Amniotic stem cell (primary cell): ENCODE data around the gene YEATS4.

Source experiments
- DNase-seq: peaks from one replicate; lab custom pipeline; 2025; lab: John Stamatoyannopoulos, UW

YEATS4 gene

GRCh38 chr12:69342421-69342820 is 17.1 kb upstream of the YEATS4 start:
- DNase-seq = no peak

GRCh38 chr12:69343357-69343756 is 16.2 kb upstream of the YEATS4 start:
- DNase-seq = no peak

GRCh38 chr12:69343885-69344612 is 15.5 kb upstream of the YEATS4 start:
- DNase-seq = no peak

DNA sequence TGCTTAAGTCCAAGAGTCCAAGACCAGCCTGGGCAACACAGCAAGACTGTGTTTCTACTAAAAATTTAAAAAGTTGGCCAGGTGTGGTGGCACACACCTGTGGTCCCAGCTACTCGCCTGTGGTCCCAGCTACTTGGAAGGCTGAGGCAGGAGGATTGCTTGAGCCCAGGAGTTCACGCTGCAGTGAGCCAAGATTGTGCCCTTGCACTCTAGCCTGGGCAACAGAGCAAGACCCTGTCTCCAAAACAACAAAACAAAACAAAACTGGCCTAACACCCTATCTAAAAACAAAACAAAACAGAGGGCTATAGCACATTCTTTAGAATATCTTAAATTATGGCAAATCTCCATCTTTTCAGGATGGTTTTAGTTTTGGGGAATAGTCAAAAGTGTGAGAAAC is 14.5 kb upstream of the YEATS4 start:
- DNase-seq = no peak

GRCh38 chr12:69345742-69346141 is 13.8 kb upstream of the YEATS4 start:
- no peak for DNase-seq

- DNase-seq = no peak
These were observed 11.2 kb upstream of the YEATS4 start, which contains the start of gene LYZ for GRCh38 chr12:69348162-69348938. LYZ (plus strand) TSS chr12:69348381; CDS start chr12:69348409, 28 bp downstream.

DNA sequence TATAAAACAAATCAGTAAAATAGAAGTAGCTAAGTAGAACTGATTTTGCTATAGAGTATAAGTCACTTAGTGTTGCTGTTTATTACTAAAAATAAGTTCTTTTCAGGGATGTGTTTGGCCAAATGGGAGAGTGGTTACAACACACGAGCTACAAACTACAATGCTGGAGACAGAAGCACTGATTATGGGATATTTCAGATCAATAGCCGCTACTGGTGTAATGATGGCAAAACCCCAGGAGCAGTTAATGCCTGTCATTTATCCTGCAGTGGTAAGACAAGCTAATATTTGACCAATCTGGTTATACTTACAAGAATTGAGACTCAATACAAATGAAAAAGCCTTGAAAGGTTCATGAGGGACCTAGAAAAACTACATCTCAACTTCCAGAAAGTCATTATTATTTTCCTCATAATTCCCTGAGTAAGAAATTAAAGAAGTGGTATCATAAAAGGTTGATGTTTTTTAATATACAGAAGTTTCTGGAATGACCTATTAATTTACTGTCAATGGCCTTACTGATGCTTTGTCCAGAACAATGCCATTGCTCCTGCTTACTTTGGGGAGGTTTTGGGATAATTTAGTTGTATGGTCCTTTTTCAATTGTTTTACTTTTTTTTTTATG is 9.4 kb upstream of the YEATS4 start:
- DNase-seq = no peak

DNA sequence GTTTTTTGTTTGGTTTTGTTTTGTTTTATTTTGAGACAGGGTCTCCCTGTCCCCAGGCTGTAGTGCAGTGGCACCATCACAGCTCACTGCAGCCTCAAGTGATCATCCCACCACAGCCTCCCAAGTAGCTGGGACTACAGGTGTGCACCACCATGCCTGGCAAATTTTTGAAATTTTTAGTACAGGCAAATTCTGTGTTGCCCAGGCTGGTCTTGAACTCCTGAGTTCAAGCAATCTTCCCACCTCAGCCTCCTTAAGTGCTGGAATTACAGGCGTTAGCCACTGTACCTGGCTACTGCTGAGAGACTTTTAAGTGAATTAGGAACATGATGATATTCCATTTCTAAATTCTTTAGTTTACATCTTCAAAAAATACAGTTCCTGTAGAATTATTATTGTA is 8.8 kb upstream of the YEATS4 start:
- no peak for DNase-seq

DNA sequence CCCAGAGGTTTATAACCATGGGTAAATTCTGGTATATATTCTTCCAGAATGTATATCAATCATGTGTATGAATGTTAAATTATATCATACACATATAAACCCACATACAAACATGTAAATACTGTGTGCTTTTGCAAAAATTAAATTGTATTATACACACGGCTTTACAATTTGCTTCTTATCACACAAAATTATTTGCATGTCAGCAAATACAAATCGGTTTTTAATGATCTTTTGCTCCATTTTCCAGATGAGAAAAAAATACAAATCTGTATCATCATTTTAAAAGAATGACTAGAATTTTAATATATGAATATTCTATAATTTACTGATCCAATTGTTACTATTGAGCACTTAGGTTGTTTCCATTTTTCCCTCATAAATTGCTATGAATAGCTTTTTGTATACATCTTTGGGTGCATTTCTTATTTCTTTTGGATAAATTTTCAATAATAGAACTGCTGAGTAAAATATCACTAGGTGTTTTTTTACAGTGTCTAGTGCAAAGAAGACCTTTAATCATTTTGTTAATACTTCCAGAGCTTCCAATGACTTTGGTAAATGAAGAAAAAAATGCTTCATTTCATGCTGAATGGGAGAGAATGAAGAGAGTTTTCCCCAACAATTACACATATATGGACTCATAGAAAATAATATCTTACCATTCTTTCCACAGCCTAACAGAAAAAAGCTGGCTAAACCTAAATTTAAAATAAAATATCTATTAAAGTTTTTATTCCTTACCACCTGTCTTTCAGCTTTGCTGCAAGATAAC is 7.9 kb upstream of the YEATS4 start:
- no peak for DNase-seq

DNA sequence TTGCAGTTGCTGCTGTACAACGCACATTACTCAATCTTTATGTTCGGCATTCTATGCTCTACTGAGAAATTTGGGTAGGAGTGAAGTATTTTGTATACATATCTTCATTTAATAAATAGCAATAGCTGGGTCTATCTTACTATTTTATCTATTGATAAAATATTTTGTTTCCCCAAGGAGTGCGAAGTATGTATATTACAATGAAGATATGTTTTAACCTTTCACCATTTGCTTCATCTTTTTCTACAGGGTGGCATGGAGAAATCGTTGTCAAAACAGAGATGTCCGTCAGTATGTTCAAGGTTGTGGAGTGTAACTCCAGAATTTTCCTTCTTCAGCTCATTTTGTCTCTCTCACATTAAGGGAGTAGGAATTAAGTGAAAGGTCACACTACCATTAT is 6.6 kb upstream of the YEATS4 start:
- DNase-seq = no peak

DNA sequence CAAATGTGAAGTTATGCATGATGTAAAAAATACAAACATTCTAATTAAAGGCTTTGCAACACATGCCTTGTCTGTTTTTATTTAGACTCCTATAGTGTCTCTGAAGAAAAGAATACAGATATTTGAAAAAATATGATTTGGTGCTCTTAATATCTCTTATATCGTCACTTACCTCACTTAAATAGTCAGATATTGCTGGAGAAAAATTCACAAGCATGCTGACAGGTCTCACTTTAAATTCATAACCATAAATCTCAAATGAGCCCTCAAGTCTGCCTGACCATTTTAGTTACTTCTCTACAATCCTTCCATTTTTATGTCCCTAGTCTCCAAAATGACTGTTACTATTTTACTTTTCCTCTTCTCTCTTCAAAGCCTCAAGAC is 5.4 kb upstream of the YEATS4 start:
- no peak for DNase-seq

GRCh38 chr12:69354556-69355187 is 4.9 kb upstream of the YEATS4 start:
- DNase-seq = no peak

DNA sequence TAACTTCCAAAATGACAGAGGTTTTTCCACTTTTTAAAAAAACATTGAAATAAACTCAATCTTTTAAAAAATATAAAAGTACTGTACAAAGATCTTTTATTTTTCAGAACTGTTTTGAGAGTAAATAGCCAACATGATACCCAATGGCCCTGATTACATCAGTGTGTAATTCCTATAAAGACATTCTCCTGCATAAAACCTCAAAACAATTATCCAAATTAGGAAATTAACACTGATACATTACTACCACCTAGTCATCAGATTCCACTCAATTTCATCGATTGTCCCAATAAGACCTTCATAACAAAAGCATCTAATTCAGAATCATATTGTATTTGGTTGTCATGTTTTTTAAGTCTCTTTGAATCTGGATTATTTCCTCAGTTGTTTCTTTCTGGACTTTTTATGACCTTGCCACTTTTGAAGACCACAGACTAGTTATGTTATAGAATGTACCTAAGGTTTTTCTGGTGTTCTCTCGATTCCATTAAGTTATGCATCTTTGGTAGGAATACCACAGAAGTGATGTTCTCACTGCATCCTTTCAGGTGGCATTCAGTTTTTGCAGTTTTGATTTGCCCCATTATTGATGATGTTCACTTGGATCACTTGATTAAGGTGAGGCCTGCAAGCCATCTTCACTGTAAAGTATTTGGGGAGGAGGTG is 4.0 kb upstream of the YEATS4 start:
- DNase-seq = no peak

DNA sequence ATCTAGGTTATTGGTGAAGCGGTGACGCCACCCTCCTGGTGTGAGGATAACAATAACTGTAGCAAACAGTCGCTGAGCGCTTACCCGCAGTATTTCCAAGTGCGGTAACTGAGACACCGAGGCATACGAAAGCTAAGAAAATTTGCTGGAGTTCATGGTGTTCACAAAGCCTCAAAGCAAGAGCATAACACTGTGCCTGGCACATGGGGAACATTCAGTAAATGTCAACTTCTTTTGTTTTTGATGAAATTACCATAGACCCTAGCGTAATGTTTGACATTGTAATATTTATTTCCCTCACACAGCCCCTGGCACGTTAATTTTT is 767 bp downstream of the YEATS4 start:
- no peak for DNase-seq

GRCh38 chr12:69366796-69367195 is 7.3 kb downstream of the YEATS4 start:
- DNase-seq = no peak

GRCh38 chr12:69368171-69368570 is 8.6 kb downstream of the YEATS4 start:
- DNase-seq = no peak

GRCh38 chr12:69383074-69383473 is 23.5 kb downstream of the YEATS4 start:
- no peak for DNase-seq

DNA sequence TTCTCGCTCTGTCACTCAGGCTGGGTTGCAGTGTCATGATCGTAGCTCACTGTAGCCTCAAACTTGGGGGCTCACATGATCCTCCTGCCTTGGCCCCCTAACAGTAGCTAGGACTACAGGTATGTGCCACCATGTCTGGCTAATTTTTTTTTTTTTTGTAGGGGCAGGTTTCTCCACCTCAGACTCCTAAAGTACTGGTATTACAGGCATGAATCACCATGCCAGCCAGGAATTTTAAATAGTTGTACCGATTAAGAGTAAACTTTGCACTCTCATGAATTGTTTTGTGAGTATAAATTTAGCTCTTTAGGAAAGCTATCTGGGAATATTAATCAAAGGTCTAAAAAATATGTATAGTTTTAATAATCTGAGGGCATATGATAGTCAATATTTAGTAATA is 25.5 kb downstream of the YEATS4 start:
- DNase-seq = no peak

DNA sequence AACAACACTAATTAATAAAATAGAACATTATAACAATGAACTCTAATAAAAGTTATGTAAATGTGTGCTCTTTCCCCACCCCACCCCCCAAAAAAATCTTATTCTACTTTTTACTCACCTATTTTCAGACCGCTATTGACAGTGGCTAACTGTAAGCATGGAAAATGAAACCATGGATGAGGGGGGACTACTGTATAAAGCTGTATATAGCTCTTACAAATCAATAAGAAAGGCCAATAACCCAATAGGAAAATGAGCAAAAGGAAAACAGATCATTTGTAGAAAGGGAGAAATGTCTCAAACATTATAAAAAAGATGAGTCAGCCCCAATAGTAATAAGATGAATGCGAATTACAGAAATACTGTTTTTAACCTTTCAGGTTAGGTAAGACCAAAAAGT is 27.4 kb downstream of the YEATS4 start:
- DNase-seq = no peak

GRCh38 chr12:69388371-69388770 is 28.8 kb downstream of the YEATS4 start:
- DNase-seq = peak; percentile 20

- no peak for DNase-seq
These were observed 30.3 kb downstream of the YEATS4 start for GRCh38 chr12:69389831-69390230.
